PC-3 (cell line): ENCODE results near the gene B3GAT1. TPM values are rescaled to one million over a fixed set of nuclear protein-coding genes. Genes with fewer than 3 reads are reported as not detected.

ENCODE experiments used
- ATAC-seq: fragments of 200-7000 bp; cut with Tn5 transposase; 2 replicates; pipeline ENCODE4 v1.9.1; 2020; ENCODE audit warnings: mild to moderate bottlenecking, moderate library complexity
- BruUV-seq: library from RNA; stranded (reverse); fragments of 400-500 nt; replicated peaks from 2 replicates; lab custom pipeline; 2021; lab: Mats Ljungman, UMichigan
- CTCF ChIA-PET: fragments of 300-600 bp; sonication (Branson Sonifier 250); formaldehyde crosslinking; loops from one replicate; lab custom pipeline; 2022; ENCODE audit warnings: antibody characterized with exemption; lab: Charles Lee
- POLR2A ChIA-PET: fragments of 300-600 bp; sonication (Branson Sonifier 250); formaldehyde crosslinking; loops from one replicate; lab custom pipeline; 2022; ENCODE audit warnings: antibody characterized with exemption; ENCODE audit not compliant: unreplicated experiment; lab: Charles Lee
- DNase-seq: peaks from one replicate; pipeline ENCODE4 v3.0.0-alpha.2; 2015
- H2AFZ ChIP-seq: fragments of 300-600 bp; sonication (generic); 2 replicates; pipeline ENCODE4 v1.6.0; 2016; ENCODE audit warnings: antibody characterized with exemption, low read length
- H3F3A ChIP-seq: fragments of 300-600 bp; sonication (generic); one replicate; pipeline ENCODE4 v1.6.0; 2017; ENCODE audit warnings: antibody characterized with exemption, low read length, control low read depth, mild to moderate bottlenecking; ENCODE audit not compliant: unreplicated experiment
- H3K27ac ChIP-seq: fragments of 300-600 bp; sonication (generic); 2 replicates; pipeline ENCODE4 v1.5.1; 2016; ENCODE audit warnings: mild to moderate bottlenecking, low read length
- H3K27me3 ChIP-seq: fragments of 300-600 bp; sonication (generic); 2 replicates; pipeline ENCODE4 v1.6.1; 2016; ENCODE audit warnings: low read length, mixed read lengths
- H3K36me3 ChIP-seq: fragments of 300-600 bp; sonication (generic); 2 replicates; pipeline ENCODE4 v1.6.1; 2016; ENCODE audit warnings: low read depth, mixed run types, low read length, mixed read lengths
- H3K4me1 ChIP-seq: fragments of 300-600 bp; sonication (generic); 2 replicates; pipeline ENCODE4 v1.5.1; 2016; ENCODE audit warnings: low read length; ENCODE audit not compliant: insufficient read depth
- H3K4me2 ChIP-seq: fragments of 300-600 bp; sonication (generic); 2 replicates; pipeline ENCODE4 v1.6.0; 2016; ENCODE audit warnings: low read length
- H3K4me3 ChIP-seq: fragments of 300-600 bp; sonication (generic); 2 replicates; pipeline ENCODE4 v1.5.1; 2016; ENCODE audit warnings: mild to moderate bottlenecking, low read length, mixed read lengths
- H3K79me2 ChIP-seq: fragments of 300-600 bp; sonication (generic); 2 replicates; pipeline ENCODE4 v1.6.1; 2017; ENCODE audit warnings: low read length, mixed read lengths
- H3K9ac ChIP-seq: fragments of 300-600 bp; sonication (generic); 2 replicates; pipeline ENCODE4 v1.6.0; 2016; ENCODE audit warnings: mild to moderate bottlenecking, low read length
- H3K9me2 ChIP-seq: fragments of 300-600 bp; sonication (generic); replicated peaks from 2 replicates; pipeline ENCODE4 v1.6.1; 2016; ENCODE audit warnings: mixed run types, low read length, mixed read lengths
- H3K9me3 ChIP-seq: fragments of 300-600 bp; sonication (generic); 2 replicates; pipeline ENCODE4 v1.6.1; 2016; ENCODE audit warnings: low read length, mixed read lengths
- H4K20me1 ChIP-seq: fragments of 300-600 bp; sonication (generic); 2 replicates; pipeline ENCODE4 v1.6.1; 2016; ENCODE audit warnings: low read length, mixed read lengths
- EZH2 ChIP-seq: fragments of 300-600 bp; sonication (generic); IDR thresholded peaks from one replicate; pipeline ENCODE4 v1.6.1; 2017; ENCODE audit warnings: antibody characterized with exemption, mild to moderate bottlenecking, low read length; ENCODE audit not compliant: unreplicated experiment
- EZH2phosphoT487 ChIP-seq: fragments of 300-600 bp; sonication (generic); IDR thresholded peaks from 2 replicates; pipeline ENCODE4 v1.6.1; 2018; ENCODE audit warnings: mild to moderate bottlenecking, antibody characterized with exemption, low read length, borderline replicate concordance
- intact Hi-C: fragments of 100-400 bp; cut with micrococcal nuclease; formaldehyde crosslinking; loops from 2 replicates; pipeline ENCODE4 v1.9.0; 2023
- total RNA-seq: library from RNA; depleted of rRNA; stranded (reverse); fragments of >200 nt; gene quantifications from 2 replicates; pipeline ENCODE4 v1.2.3, GENCODE V29; 2014
- TF ChIP-seq, protein P1 (sequence below): fragments of 300-600 bp; sonication (generic); conservative IDR thresholded peaks from 2 replicates; pipeline ENCODE4 v1.5.1; 2017; ENCODE audit warnings: antibody characterized with exemption, low read depth, mild to moderate bottlenecking, low read length

Gene B3GAT1
- total RNA-seq, 1 experiment from 2014 or later, result not detected

GRCh38 chr11:134367781-134368180 lies 44.3 kb downstream of the B3GAT1 start:
- H2AFZ ChIP-seq, result no peak overlapping the region
- no TSS peak for BruUV-seq
- no peaks in the 10 kb centered on the region for H3F3A ChIP-seq
- no peaks in the 10 kb centered on the region for H3K36me3 ChIP-seq
- no peak overlapping the region for H3K4me2 ChIP-seq
- DNase-seq, result no peak
- H3K79me2 ChIP-seq, result no peaks in the 10 kb centered on the region
- H3K4me3 ChIP-seq, result no peak overlapping the region
- no peaks in the 10 kb centered on the region for H3K9me3 ChIP-seq
- peaks cover 44% of the 10 kb centered on the region for H3K27me3 ChIP-seq
- POLR2A ChIA-PET, result no interaction called here
- no peak overlapping the region for H3K9ac ChIP-seq
- intact Hi-C loops, result no loop called here
- no peaks in the 10 kb centered on the region for H3K9me2 ChIP-seq
- TF ChIP-seq, protein P1, sequence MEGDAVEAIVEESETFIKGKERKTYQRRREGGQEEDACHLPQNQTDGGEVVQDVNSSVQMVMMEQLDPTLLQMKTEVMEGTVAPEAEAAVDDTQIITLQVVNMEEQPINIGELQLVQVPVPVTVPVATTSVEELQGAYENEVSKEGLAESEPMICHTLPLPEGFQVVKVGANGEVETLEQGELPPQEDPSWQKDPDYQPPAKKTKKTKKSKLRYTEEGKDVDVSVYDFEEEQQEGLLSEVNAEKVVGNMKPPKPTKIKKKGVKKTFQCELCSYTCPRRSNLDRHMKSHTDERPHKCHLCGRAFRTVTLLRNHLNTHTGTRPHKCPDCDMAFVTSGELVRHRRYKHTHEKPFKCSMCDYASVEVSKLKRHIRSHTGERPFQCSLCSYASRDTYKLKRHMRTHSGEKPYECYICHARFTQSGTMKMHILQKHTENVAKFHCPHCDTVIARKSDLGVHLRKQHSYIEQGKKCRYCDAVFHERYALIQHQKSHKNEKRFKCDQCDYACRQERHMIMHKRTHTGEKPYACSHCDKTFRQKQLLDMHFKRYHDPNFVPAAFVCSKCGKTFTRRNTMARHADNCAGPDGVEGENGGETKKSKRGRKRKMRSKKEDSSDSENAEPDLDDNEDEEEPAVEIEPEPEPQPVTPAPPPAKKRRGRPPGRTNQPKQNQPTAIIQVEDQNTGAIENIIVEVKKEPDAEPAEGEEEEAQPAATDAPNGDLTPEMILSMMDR, result no peak
- TF ChIP-seq EZH2phosphoT487, result no peak
- no peak for TF ChIP-seq EZH2
- no peak for ATAC-seq
- CTCF ChIA-PET, result no interaction called here
- no peaks in the 10 kb centered on the region for H3K4me1 ChIP-seq
- no peaks in the 10 kb centered on the region; the same call in 1 of the 2 replicates for H4K20me1 ChIP-seq
- H3K27ac ChIP-seq, result no peak overlapping the region

DNA sequence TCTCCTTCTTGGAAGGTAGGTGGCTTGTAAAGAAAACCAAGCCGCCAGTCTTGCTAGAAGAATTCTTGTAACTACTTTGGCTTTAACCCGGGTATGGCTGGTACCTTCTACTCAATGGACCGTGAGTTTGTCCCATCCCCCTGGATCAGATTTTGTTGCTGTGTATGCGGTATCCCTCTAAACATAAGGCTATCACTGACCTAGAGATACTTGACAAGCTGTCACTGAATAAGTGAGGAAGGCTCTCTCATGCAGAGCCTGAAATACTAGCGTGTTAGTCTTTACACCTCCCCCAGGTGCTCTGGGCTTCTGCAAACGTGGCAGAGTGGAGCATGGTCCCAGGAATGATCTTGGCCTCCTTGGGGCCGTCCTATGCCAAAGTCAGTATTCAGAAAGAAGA lies 45.8 kb downstream of the B3GAT1 start:
- Histone ChIP-seq H3K79me2 (no peaks in the 10 kb centered on the region), H3K4me3 (no peak overlapping the region), H3F3A (no peaks in the 10 kb centered on the region), H3K9me2 (no peaks in the 10 kb centered on the region), H3K4me1 (no peaks in the 10 kb centered on the region), H2AFZ (no peak overlapping the region), H3K27ac (no peak overlapping the region), H3K36me3 (no peaks in the 10 kb centered on the region), H3K9ac (no peak overlapping the region), H3K4me2 (no peak overlapping the region), H3K9me3 (no peaks in the 10 kb centered on the region), H4K20me1 (no peaks in the 10 kb centered on the region; the same call in 1 of the 2 replicates), H3K27me3 (peaks cover 37% of the 10 kb centered on the region)
- DNase-seq (no peak), ATAC-seq (no peak)
- CTCF ChIA-PET, result no interaction called here
- intact Hi-C loops, result no loop called here
- POLR2A ChIA-PET, result no interaction called here
- BruUV-seq, result no TSS peak
- no peak for TF ChIP-seq EZH2phosphoT487
- TF ChIP-seq, protein P1, result no peak
- TF ChIP-seq EZH2, result no peak

GRCh38 chr11:134365011-134365925 lies 46.8 kb downstream of the B3GAT1 start:
- Histone ChIP-seq H3K79me2 (no peaks in the 10 kb centered on the region), H3K27me3 (peaks cover 27% of the 10 kb centered on the region), H3F3A (no peaks in the 10 kb centered on the region), H3K4me2 (no peak overlapping the region), H2AFZ (no peak overlapping the region), H3K36me3 (no peaks in the 10 kb centered on the region), H4K20me1 (no peaks in the 10 kb centered on the region; the same call in 1 of the 2 replicates), H3K9me2 (no peaks in the 10 kb centered on the region), H3K4me1 (no peaks in the 10 kb centered on the region), H3K4me3 (no peak overlapping the region), H3K27ac (no peak overlapping the region), H3K9ac (no peak overlapping the region), H3K9me3 (no peaks in the 10 kb centered on the region)
- DNase-seq (no peak), ATAC-seq (no peak)
- ChIA-PET CTCF (no interaction called here), POLR2A (no interaction called here)
- intact Hi-C loops, result no loop called here
- TF ChIP-seq EZH2 (no peak), EZH2phosphoT487 (no peak)
- TF ChIP-seq, protein P1, result no peak
- no TSS peak for BruUV-seq
